Muscle of back (tissue), 11 donors: ENCODE results near the gene MINDY4. TPM values are rescaled to one million over a fixed set of nuclear protein-coding genes. Genes with fewer than 3 reads are reported as not detected.
A peak's percentile ranks its signal among the peaks of the same experiment; 100 is the strongest.

Source experiments
- DNase-seq, 3 donors: peaks; one replicate each; pipeline versions ENCODE4 v3.0.0 to v3.0.0-alpha.2; 2013
- polyA plus RNA-seq, 10 donors: library from polyadenylated mRNA; unstranded; fragments of 120-200 nt; gene quantifications; one replicate each; pipeline ENCODE4 v1.2.1, GENCODE V29; 2013; ENCODE audit not compliant: insufficient read length in 10 of 10

Gene MINDY4
- polyA plus RNA-seq, 10 donors = 3.9 to 18.6 (median 5.2) TPM

DNA sequence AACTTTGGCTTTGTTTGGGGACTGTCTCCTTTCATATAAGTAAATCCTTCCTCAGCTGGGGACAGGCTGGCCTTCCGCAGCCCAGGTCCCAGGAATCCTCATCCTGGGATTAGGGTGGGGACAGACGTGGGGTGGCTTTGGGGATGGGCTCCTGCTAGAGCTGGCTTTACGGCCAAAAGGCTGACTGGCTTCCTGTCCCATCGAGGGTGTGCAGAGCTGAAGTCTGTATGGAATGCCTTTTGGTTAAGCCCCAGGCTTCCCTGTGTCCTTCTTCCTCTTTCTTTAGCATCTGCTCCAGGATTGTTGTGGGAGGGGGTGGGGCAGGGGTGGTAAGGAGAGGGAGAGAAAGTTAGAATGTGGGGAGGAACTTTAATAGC lies 81.1 kb downstream of the MINDY4 start:
- peak in 1 of 3 donors; percentile 27 for DNase-seq

- DNase-seq = no peak
These were observed 81.6 kb downstream of the MINDY4 start for GRCh38 chr7:30852744-30853288.

- DNase-seq = no peak
These were observed 82.4 kb downstream of the MINDY4 start for GRCh38 chr7:30853576-30853975.

DNA sequence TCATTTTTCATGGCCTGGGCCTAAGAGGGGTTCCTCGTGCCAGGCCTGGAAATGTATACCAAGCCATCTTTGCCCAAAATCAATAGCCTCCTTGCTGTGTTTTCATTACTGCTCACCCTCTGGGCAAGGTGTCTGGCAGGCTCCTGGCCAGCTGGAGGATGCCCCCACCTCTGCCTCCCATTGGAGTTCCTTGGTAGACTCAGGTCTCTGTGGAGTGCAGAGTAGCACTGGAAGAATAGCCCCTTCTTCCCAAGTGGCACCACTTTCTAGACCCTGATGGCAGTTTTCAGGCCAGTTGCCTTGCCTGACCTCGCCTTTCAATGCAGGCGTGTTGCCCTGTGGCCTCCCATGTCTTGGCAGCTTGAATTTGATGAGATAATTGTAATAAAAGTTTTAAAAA lies 84.7 kb downstream of the MINDY4 start:
- DNase-seq = no peak

DNA sequence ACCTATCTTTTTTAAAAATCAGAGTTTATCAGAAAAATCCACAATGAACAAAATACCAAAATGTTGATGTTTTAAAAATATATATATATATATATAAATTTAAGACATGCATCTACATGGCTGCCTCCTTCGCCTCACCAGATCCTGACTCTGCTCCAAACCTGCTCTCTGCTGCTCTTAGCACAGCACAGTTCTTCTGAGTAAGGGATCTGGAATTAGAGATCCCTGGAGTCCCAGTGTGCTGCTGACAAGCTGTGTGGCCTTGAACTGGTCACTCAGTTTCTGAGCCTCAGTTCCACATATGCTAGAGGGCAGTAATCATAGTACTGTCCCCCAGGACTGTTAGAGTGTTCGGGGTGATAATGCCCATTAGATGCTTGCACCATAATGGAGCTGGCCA lies 87.4 kb downstream of the MINDY4 start:
- DNase-seq = no peak

DNA sequence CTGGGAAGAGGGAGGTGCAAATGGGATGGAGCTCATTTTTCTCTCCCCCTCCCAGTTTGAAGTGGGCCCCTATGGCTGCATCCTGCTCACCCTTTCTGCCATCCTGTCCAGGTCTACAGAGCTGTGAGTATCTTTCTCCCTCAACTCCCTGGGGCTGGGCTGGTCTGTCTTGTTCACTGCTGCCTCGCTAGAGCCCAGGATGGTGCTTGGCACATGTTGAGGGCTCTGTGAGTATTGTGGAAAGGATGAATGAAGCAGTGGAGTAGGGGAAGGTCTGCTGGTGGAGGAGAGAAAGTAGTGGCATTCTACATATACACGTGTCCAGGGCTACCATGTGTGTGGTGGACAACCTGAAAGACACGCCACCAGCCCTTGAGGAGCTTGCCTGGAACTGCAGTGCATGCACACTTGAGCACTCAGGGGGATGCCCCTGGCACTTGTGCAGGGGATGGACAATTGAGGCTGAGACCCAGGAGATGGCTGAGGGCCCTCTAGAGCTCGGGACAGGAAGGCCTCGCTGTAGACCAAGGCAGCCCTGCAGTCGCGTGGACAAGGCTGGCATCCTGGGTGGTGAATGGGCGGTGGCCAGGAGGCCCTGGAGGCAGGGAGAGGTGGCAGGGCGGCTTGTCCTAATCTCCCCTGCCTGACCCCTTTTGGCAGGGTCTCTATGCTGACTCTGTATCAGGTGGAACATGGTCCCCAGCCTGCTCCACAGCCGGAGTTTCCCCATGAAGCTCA lies 88.2 kb downstream of the MINDY4 start:
- no peak for DNase-seq

GRCh38 chr7:30859940-30860496 lies 88.8 kb downstream of the MINDY4 start:
- no peak for DNase-seq

- no peak for DNase-seq
These were observed 90.4 kb downstream of the MINDY4 start for GRCh38 chr7:30861612-30862011.

DNA sequence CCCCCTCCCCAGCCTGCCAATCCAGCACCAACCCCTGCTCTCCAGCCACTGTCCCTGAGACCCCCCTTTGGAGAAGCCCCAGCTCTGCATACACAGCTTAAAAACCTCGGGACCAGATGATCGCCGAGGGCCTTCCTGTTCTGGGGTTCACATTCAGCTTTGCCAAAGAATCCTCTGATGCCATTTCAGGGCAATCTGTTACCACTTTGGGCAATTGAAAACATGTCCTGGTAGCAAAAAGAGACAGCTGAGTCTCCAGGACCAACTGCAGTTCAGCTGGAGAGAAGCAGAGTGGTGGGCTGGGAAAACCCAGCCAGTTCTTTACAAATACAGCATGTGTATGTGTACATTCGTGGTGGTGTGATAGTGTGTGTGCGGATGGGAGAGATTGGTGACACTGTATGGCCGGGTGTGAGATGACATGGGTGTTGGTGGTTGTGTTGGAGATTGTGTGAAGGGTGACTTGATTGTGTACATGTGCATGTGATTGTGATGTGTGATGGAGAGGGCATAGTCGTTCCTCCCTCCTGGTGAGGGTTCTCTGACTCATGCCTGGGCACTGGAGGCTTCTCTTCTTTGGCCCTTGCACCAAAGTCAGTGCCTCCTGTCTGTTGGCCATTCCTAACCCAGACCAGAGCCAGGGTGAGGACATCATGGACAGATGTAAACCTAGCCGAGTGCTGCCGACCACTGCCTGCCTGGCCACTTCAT lies 91.9 kb downstream of the MINDY4 start:
- DNase-seq = no peak

- peak in 2 of 3 donors; percentile 46 to 76 for DNase-seq
These were observed 92.5 kb downstream of the MINDY4 start for GRCh38 chr7:30863706-30864035.

DNA sequence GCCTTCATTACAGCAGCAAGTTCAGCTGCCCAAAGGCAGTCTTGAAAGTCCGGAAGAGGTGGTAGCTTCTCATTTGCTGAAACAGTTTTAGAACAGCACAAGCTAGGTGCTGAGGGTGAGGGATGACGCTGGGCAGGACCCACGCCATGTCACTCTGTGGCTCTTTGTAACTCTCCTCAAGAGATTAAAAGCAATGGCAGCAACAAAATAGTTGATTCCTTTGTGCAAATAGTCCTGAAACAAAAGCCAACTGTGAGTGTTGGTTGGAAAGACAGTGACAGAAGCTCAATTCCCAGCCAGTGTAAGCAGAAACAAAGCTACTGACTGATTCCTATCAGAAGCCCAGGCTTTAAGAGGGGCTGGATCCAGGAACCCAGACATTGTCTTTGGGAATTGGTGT lies 92.9 kb downstream of the MINDY4 start:
- DNase-seq = peak in 1 of 3 donors; percentile 51

- no peak for DNase-seq
These were observed 93.9 kb downstream of the MINDY4 start for GRCh38 chr7:30865076-30865475.

DNA sequence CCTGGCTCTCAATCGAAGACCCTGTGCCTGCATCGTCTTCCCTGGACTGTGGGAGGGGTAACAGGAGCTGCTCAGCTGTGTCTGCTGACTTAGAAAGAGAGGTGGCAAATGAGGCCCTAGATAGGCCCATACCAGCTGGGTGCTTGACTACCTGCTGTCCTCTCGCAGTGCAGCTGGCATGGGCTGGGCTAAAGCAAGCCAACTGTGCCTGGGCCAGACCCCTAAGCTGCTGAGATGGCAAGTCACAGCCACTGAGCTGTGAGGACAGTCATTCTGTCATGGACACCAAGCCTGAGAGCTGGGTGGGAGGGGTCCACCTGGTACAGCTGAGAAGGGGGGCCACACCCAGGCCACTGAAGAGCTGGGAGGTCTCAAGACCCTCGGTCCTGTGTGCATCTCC lies 94.6 kb downstream of the MINDY4 start:
- DNase-seq = no peak

GRCh38 chr7:30866939-30867338 lies 95.7 kb downstream of the MINDY4 start:
- DNase-seq = no peak

GRCh38 chr7:30867483-30867882 lies 96.3 kb downstream of the MINDY4 start:
- no peak for DNase-seq

- peak in 1 of 3 donors; percentile 55 for DNase-seq
These were observed 98.8 kb downstream of the MINDY4 start for GRCh38 chr7:30869794-30870611.

GRCh38 chr7:30870821-30871518 lies 99.8 kb downstream of the MINDY4 start:
- no peak for DNase-seq

DNA sequence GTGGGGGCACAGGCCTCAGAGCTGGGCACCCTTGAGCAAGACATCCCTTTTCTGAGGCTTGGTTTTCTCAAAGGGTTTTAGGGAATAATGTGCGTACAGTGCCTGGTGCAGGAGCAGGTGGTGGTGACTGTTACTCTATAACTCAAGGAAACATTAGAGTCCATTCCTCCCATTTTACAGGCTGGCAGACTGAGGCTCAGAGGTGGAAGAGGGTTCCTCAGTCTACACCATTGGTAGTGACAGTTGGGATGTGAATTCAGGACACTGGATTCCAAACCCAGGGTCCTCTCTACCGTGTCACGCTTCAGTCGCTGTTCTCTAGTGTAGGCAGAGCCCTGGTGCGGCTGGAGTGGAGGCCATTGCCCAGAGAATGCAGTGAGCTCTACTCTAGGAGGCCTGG lies 100.4 kb downstream of the MINDY4 start:
- DNase-seq = no peak

GRCh38 chr7:30873207-30873606 lies 102.0 kb downstream of the MINDY4 start:
- no peak for DNase-seq

DNA sequence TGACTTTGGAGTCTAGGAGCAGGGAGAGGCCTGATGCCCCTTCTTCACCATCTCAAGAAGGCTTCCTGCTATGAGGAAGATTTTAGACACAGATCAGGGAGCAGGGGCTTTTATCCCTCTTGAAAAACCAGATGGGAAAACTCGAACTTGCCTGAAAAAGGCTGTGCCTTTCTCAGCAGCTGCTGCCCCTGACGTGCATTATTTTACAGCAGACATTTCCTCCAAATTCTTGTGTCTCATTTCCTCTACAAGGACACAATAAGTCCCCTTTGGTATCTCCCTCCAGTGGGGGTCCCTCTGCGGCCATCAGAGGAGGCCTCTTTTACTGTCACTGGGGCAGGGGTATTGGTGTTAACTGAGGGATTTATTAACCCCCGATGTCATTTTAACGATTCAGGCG lies 102.4 kb downstream of the MINDY4 start:
- no peak for DNase-seq

- DNase-seq = no peak
These were observed 103.6 kb downstream of the MINDY4 start for GRCh38 chr7:30874656-30875302.
